HG03064 (cell line): ENCODE results near the gene CELA3A.
A peak's percentile ranks its signal among the peaks of the same experiment; 100 is the strongest.
"Not testable (repeated sequence)": the region's sequence is repeated elsewhere in the genome, so short reads cannot be mapped to it uniquely, and the experiment has no call there.

Source experiments
- ATAC-seq: cut with Tn5 transposase; IDR thresholded peaks from one replicate; pipeline ENCODE4 v1.9.1; 2021; ENCODE audit warnings: low read depth; ENCODE audit not compliant: unreplicated experiment

Gene CELA3A

DNA sequence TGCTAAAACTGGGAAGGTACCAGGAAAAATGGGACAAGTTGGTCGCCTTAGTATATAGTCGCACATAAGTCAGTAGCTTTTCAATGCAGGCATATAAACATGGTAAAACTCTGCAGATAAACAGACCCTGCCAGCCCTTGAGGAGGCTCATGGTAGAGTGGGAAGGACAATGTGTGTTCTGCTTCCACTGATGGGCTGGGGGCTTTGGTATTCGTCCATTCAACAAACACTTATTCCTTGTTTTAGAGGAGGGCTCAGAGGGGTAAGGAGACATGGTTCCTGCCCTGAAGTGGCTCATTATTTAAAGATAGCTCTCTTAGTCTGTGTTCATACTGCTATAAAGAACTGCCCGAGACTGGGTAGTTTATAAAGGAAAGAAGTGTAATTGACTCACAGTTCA lies 11.3 kb downstream of the CELA3A start:
- not testable (repeated sequence) for ATAC-seq

GRCh38 chr1:22014575-22015206 lies 13.2 kb downstream of the CELA3A start:
- not testable (repeated sequence) for ATAC-seq

- no peak for ATAC-seq
Observed at GRCh38 chr1:22018583-22019559, 17.4 kb downstream of the CELA3A start.

DNA sequence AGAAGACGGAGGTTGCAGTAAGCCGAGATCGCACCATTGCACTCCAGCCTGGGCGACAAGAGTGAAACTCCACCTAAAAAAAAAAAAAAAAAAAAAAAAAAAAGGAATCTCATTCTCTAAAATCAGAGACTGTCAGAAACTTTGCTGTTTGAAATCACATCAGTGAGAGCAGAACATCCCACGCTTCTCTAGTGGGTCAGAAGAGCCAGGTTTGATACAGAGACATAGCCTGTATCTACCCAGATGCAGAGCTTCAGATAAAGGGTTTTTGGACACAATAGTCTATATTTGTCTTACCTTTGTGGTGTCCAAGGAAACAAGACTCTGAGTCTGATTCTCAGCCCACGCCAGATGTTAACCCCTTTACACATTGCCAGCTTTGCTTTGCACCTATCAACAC lies 19.6 kb downstream of the CELA3A start:
- ATAC-seq = no peak

DNA sequence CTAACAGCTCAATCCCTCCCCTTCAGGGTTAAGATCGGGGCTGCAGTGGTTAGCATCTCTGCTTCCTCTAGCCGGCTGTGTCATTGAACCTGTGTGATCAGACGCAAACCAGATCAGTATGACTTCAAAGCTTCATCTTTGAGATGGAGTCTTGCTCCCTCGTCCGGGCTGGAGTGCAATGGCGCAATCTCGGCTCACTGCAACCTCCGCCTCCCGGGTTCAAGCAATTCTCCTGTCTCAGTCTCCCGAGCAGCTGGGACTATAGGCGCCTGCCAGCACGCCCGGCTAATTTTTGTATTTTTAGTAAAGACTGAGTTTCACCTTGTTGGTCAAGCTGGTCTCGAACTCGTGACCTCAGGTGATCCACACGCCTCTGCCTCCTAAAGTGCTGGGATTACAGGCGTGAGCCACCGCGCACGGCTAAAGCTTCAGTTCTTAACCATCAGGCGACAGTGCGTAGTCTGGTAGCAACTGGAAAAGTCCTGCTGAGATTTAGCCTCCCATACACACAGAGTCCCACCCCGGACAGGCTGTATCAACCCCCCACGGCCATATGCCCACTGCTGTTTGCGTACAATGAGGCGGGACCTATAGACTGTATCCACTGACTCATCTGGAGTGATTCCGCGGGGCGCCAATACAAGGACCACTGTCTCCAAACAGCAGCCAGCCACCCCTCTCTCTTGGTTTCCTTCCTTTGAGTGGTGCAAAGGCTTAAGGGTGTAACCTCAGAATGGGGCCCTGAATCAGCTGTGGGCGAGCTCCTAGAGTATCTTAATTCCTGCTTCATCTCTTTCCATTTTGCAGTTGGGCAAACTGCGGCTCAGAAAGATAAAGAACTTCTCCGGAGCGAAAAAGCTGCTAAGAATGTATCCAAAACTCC lies 23.3 kb downstream of the CELA3A start:
- ATAC-seq = peak; percentile 41

GRCh38 chr1:22025368-22026155 lies 24.1 kb downstream of the CELA3A start:
- ATAC-seq = peak; percentile 58

- ATAC-seq = no peak
Observed at GRCh38 chr1:22026924-22027289, 25.4 kb downstream of the CELA3A start.

DNA sequence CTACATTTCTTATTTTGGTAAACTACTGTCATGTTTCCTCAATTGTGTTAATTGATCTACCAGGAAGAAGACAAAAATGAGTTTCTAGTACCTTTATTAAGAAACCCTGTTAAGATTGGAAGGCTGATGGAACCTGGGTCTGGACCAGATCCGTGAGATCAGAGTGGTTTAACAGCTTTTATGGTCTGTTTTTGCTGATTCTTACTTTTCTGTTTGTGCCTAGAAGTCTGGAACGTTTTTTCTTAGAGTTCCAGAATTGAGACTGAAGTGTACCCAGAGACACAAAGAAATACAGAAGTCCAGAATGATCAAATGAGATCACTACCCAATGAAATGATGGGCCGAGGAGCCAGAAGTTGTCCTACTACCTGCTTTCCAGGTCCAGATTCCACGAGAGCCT lies 28.6 kb downstream of the CELA3A start:
- ATAC-seq = no peak

GRCh38 chr1:22030473-22030872 lies 29.0 kb downstream of the CELA3A start:
- ATAC-seq = no peak

- no peak for ATAC-seq
Observed at GRCh38 chr1:22031214-22031962, 29.9 kb downstream of the CELA3A start.

GRCh38 chr1:22034834-22035233 lies 33.4 kb downstream of the CELA3A start:
- not testable (repeated sequence) for ATAC-seq

GRCh38 chr1:22037520-22037919 lies 36.1 kb downstream of the CELA3A start:
- ATAC-seq = no peak

DNA sequence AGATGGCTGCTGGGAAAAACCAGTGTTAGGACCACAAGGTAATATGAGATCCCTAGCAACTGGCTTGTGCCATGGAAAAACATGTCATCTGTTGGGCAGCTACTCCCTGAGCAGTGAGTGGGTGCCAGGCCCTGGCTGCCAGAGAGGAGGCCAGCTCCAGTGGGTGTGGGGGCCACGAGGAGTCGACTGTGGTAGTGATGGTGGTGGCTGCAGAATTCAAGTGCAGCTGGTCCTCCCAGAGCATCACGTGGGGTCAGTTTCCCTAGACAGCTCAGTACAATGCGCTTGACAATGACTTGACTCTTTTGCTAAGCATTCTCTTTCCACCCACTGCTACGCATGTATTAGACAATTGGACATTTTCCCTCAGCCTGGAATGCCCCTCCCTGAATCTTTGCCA lies 36.6 kb downstream of the CELA3A start:
- no peak for ATAC-seq

DNA sequence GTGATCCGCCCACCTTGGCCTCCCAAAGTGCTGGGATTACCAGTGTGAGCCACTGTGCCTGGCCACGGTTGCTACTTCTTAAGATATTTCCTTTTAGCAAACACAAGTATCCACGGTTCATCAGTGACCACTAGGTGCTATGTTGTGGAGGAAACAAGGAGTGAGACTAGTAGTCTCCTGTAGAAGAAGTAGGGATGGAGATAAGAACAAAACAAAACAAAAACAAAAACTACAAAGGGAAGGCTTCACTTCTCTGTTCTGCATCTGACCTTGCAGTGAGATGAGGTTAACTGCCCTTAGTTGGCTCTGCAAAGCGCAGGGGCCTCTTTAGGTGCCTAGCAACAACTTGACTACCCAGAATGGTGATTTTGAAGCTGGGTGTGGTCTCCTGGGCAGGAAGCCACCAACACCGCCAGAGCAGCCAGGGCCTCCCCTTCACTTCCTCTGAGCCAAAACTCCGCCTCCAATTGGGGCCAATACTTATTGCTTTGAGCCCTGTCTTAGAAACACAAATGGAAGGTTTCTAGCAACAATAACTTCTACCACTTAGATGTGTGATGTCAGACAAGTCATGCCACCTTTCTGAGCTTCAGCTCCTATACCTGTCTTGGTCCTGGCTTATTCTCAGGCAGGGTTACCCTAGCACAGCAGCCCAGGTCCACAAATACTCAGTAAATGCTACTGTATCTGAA lies 38.3 kb downstream of the CELA3A start:
- peak; percentile 92 for ATAC-seq

DNA sequence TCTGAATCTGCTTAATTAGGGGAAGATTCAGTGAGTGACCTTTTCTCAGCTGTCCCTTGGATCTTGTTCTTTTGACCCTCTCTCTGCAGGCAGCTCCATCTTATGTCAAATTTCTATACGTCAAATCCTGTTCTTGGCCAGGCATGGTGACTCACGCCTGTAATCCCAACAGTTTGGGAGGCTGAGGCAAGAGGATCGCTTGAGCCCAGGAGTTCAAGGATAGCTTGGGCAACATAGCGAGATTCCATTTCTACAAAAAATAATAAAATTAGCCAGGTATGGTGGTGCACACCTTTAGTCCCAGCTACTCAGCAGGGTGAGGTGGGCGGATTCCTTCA lies 38.8 kb downstream of the CELA3A start:
- ATAC-seq = no peak

GRCh38 chr1:22041505-22041904 lies 40.0 kb downstream of the CELA3A start:
- ATAC-seq = no peak

DNA sequence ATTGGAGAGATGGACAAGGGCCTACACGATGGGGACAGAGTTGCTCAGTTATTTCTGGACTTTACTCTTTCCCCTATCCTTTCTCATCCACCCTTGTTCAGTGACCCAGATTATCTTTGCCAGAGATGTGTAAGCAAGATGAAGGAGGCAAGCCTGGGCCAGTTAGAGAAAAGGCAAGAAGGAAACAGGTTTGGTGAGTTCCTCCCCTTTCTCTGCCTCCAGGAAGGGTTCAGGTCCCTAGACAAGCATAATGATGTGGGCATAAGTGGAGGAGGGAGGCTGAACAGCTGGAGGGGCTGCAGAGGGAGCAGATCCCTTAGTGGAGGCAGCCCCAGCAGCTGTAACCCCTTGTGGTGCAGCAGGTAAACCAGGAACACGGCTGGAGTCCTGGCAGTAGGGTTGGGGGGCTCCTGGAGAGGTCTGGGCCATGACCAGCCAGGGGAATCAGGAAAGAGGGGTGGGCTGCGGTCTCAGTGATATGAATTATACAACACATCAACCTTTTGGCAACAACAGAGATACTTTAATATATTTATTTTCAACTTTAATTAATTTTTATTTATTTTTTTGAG lies 41.8 kb downstream of the CELA3A start:
- ATAC-seq = no peak

- ATAC-seq = no peak
Observed at GRCh38 chr1:22044690-22045420, 43.4 kb downstream of the CELA3A start.
